DOHH2 (cell line): ENCODE results near the gene ENOX1.

ENCODE experiments used
- H3F3A ChIP-seq: fragments of 200-600 bp; sonication (generic), shearing (Covaris generic); 2 replicates; pipeline ENCODE4 v1.6.0; 2016; ENCODE audit warnings: antibody characterized with exemption, mild to moderate bottlenecking; ENCODE audit not compliant: control insufficient read depth, insufficient read depth
- H3K27ac ChIP-seq: fragments of 200-600 bp; sonication (generic); 2 replicates; pipeline ENCODE4 v1.5.1; 2014; ENCODE audit warnings: low read depth, mild to moderate bottlenecking, low read length, moderate library complexity
- H3K27me3 ChIP-seq: fragments of 200-600 bp; sonication (generic); 2 replicates; pipeline ENCODE4 v1.6.1; 2014; ENCODE audit warnings: mild to moderate bottlenecking, low read length, mixed read lengths; ENCODE audit not compliant: control insufficient read depth
- H3K36me3 ChIP-seq: fragments of 200-600 bp; sonication (generic); 2 replicates; pipeline ENCODE4 v1.6.1; 2014; ENCODE audit warnings: mild to moderate bottlenecking, low read length, moderate library complexity, mixed read lengths; ENCODE audit not compliant: control insufficient read depth
- H3K4me1 ChIP-seq: fragments of 200-600 bp; sonication (generic); 2 replicates; pipeline ENCODE4 v1.6.1; 2014; ENCODE audit warnings: mild to moderate bottlenecking, low read length, mixed read lengths; ENCODE audit not compliant: control insufficient read depth
- H3K4me2 ChIP-seq: fragments of 200-600 bp; sonication (generic); 2 replicates; pipeline ENCODE4 v1.6.0; 2014; ENCODE audit warnings: mild to moderate bottlenecking, low read length, moderate library complexity
- H3K4me3 ChIP-seq: fragments of 200-600 bp; sonication (generic); 2 replicates; pipeline ENCODE4 v1.5.1; 2014; ENCODE audit warnings: mild to moderate bottlenecking, low read length, mixed read lengths
- H3K79me2 ChIP-seq: fragments of 200-600 bp; sonication (generic); 2 replicates; pipeline ENCODE4 v1.6.1; 2014; ENCODE audit warnings: mild to moderate bottlenecking, low read length, mixed read lengths; ENCODE audit not compliant: control insufficient read depth
- H3K9me2 ChIP-seq: fragments of 200-600 bp; sonication (generic); replicated peaks from 2 replicates; pipeline ENCODE4 v1.6.1; 2014; ENCODE audit warnings: mild to moderate bottlenecking, low read length, mixed read lengths; ENCODE audit not compliant: control insufficient read depth
- H3K9me3 ChIP-seq: fragments of 200-600 bp; sonication (generic); 2 replicates; pipeline ENCODE4 v1.6.1; 2014; ENCODE audit warnings: antibody characterized with exemption, low read length, mixed read lengths; ENCODE audit not compliant: control insufficient read depth, insufficient read depth
- H4K20me1 ChIP-seq: fragments of 200-600 bp; sonication (generic); 2 replicates; pipeline ENCODE4 v1.6.0; 2014; ENCODE audit warnings: low read depth, mild to moderate bottlenecking, antibody characterized with exemption, low read length, moderate library complexity; ENCODE audit not compliant: control insufficient read depth, insufficient read depth
- EZH2phosphoT487 ChIP-seq: fragments of 200-600 bp; sonication (generic); IDR thresholded peaks from 2 replicates; pipeline ENCODE4 v1.6.1; 2017; ENCODE audit warnings: borderline replicate concordance, mild to moderate bottlenecking, antibody characterized with exemption, low read length, moderate library complexity, mixed read lengths
- TF ChIP-seq, protein P1 (sequence below): fragments of 200-600 bp; sonication (generic); IDR thresholded peaks from one replicate; pipeline ENCODE4 v1.5.1; 2014; ENCODE audit warnings: antibody characterized with exemption, mild to moderate bottlenecking, low read depth, low read length; ENCODE audit not compliant: poor library complexity, severe bottlenecking

The ENOX1 gene

GRCh38 chr13:43431841-43432240, 354.9 kb downstream of the ENOX1 start:
- TF ChIP-seq, protein P1, sequence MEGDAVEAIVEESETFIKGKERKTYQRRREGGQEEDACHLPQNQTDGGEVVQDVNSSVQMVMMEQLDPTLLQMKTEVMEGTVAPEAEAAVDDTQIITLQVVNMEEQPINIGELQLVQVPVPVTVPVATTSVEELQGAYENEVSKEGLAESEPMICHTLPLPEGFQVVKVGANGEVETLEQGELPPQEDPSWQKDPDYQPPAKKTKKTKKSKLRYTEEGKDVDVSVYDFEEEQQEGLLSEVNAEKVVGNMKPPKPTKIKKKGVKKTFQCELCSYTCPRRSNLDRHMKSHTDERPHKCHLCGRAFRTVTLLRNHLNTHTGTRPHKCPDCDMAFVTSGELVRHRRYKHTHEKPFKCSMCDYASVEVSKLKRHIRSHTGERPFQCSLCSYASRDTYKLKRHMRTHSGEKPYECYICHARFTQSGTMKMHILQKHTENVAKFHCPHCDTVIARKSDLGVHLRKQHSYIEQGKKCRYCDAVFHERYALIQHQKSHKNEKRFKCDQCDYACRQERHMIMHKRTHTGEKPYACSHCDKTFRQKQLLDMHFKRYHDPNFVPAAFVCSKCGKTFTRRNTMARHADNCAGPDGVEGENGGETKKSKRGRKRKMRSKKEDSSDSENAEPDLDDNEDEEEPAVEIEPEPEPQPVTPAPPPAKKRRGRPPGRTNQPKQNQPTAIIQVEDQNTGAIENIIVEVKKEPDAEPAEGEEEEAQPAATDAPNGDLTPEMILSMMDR, result no peak
- no peak for TF ChIP-seq EZH2phosphoT487
- Histone ChIP-seq H4K20me1 (no peaks in the 10 kb centered on the region), H3K27ac (no peak overlapping the region), H3K79me2 (no peaks in the 10 kb centered on the region), H3K4me1 (no peaks in the 10 kb centered on the region), H3K9me3 (no peaks in the 10 kb centered on the region), H3K4me2 (no peak overlapping the region), H3K36me3 (no peaks in the 10 kb centered on the region), H3F3A (no peaks in the 10 kb centered on the region), H3K27me3 (no peaks in the 10 kb centered on the region), H3K9me2 (no peaks in the 10 kb centered on the region), H3K4me3 (no peak overlapping the region)

DNA sequence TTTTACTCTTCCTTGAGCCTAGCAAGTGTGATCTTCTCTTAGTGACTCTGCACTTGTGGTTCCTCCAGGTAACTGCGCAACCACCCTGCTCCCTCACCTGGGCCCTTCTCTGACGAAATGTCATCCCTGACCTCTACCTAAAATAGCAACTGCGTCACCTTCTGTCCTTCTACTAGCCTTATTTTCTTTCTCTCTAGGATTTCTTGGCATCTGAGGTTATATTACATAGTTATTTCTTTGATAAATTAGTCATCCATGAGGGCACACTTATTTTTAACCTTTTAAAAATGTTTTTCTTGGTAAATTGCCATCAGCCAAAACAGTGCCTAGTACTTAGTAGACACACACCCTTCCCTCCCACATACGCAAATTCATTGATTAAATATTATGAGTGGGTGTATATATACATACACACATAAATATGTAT, 355.5 kb downstream of the ENOX1 start:
- Histone ChIP-seq H3F3A (no peaks in the 10 kb centered on the region), H3K36me3 (no peaks in the 10 kb centered on the region), H3K4me1 (no peaks in the 10 kb centered on the region), H3K4me2 (no peak overlapping the region), H3K79me2 (no peaks in the 10 kb centered on the region), H3K4me3 (no peak overlapping the region), H3K27ac (no peak overlapping the region), H4K20me1 (no peaks in the 10 kb centered on the region), H3K27me3 (no peaks in the 10 kb centered on the region), H3K9me3 (no peaks in the 10 kb centered on the region), H3K9me2 (no peaks in the 10 kb centered on the region)
- no peak for TF ChIP-seq EZH2phosphoT487
- TF ChIP-seq, protein P1, result no peak

DNA sequence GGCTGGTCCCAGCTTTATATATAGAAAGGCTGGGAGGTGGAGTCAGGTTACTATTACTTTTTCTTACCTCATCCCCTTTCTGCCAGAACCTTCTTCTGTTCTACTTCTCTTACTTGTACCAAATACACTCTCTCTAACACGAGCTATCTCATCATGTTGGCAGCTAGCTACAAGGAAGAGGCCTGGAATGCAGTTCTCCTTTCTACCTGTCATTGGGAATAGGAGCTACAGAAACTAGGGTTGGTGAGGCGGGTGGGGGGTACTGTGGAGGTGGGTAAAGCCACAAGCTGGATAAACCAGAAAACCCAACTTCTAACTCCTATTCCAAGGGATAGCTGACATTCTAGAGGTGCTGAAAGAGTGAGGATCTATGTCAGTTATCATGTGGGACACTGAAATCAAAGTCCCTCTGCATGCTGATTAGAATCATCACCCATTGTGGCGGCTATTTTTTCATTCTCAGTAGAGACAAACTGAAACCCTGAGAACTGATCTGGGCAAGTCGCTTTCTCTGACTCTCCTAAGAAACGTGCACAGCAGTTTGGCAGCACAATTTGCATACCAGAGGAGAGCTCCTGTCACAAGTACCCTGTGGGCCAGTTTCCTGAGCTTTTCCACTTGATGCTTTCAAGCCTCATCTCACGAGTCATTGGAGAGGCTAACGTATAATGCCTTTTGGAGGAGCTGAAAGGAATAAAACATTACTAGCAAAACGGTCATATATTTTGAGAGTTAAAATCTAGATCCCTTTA, 358.1 kb downstream of the ENOX1 start:
- Histone ChIP-seq H3K27me3 (no peaks in the 10 kb centered on the region), H3K4me3 (no peak overlapping the region), H3K9me2 (no peaks in the 10 kb centered on the region), H3K27ac (no peak overlapping the region), H3F3A (no peaks in the 10 kb centered on the region), H4K20me1 (no peaks in the 10 kb centered on the region), H3K4me1 (no peaks in the 10 kb centered on the region), H3K36me3 (no peaks in the 10 kb centered on the region), H3K9me3 (no peaks in the 10 kb centered on the region), H3K4me2 (no peak overlapping the region), H3K79me2 (no peaks in the 10 kb centered on the region)
- TF ChIP-seq EZH2phosphoT487, result no peak
- TF ChIP-seq, protein P1, result no peak
